Heart right ventricle (tissue), 16 donors: Measurements from ENCODE around the gene ARHGAP33. TPM values are rescaled to one million over a fixed set of nuclear protein-coding genes. Genes with fewer than 3 reads are reported as not detected.

Experiments used
- ATAC-seq, 8 donors: fragments of 200-7000 bp; cut with Tn5 transposase; one replicate each; pipeline ENCODE4 v1.9.1; 2020; ENCODE audit warnings: mild to moderate bottlenecking in 8 of 8, moderate library complexity in 8 of 8, moderate number of reproducible peaks in 1 of 8
- DNase-seq, 2 donors: peaks; one replicate each; pipeline ENCODE4 v3.0.0-alpha.2; 2020
- H3K27ac ChIP-seq, 10 donors: fragments of 200-600 bp; sonication (generic) in 2 of 10; one replicate each; pipeline versions ENCODE4 v1.5.0 to v1.8.0; 2020 to 2022; ENCODE audit warnings: mild to moderate bottlenecking in 3 of 10
- H3K27me3 ChIP-seq, 7 donors: fragments of 200-600 bp; one replicate each; pipeline ENCODE4 v1.8.0; 2021 to 2022; ENCODE audit warnings: mild to moderate bottlenecking in 2 of 7
- H3K36me3 ChIP-seq, 9 donors: fragments of 200-600 bp; sonication (generic) in 1 of 9; one replicate each; pipeline versions ENCODE4 v1.5.0 to v1.8.0; 2020 to 2022; ENCODE audit warnings: mild to moderate bottlenecking in 2 of 9
- H3K4me1 ChIP-seq, 9 donors: fragments of 200-600 bp; sonication (generic) in 1 of 9; one replicate each; pipeline versions ENCODE4 v1.5.0 to v1.8.0; 2020 to 2022; ENCODE audit warnings: mild to moderate bottlenecking in 4 of 9
- H3K4me3 ChIP-seq, 10 donors: fragments of 200-600 bp; sonication (generic) in 2 of 10; one replicate each; pipeline versions ENCODE4 v1.5.0 to v1.8.0; 2020 to 2022; ENCODE audit warnings: mild to moderate bottlenecking in 7 of 10, moderate library complexity in 2 of 10
- H3K9me3 ChIP-seq, 11 donors: fragments of 200-600 bp in 10 of 11; sonication (generic) in 2 of 11; one replicate each; pipeline versions ENCODE4 v1.5.0 to v1.8.0; 2013 to 2022; ENCODE audit warnings: mild to moderate bottlenecking in 2 of 11, control low read depth in 1 of 11, moderate library complexity in 1 of 11
- WGBS, 2 donors: extraction: QIAGEN DNeasy Blood & Tissue Kit; methylation state at CpG; one replicate each; pipeline ENCODE4 v1.1.7; 2013; ENCODE audit warnings: inconsistent platforms in 1 of 2; 5-methylcytosine and 5-hydroxymethylcytosine counted together
- intact Hi-C, 10 donors: fragments of 100-400 bp; cut with DNase I; formaldehyde crosslinking; loops; one replicate each; pipeline versions ENCODE4 v1.11.1 to v1.14.2; 2022
- polyA plus RNA-seq, 2 donors: library from polyadenylated mRNA; stranded (reverse); fragments of 200-250 nt; gene quantifications; one replicate each; pipeline ENCODE4 v1.2.3, GENCODE V29; 2013
- total RNA-seq, 10 donors: library from RNA; stranded (reverse); fragmentation: NEBNext Ultra II Directional in 3 of 10; extraction: Animal tissue kit (Norgen Biotek cat#: 25700) in 3 of 10; gene quantifications; one replicate each; pipeline versions ENCODE4 v1.2.1 to v1.2.4, GENCODE V29; 2021 to 2023
- TF ChIP-seq, protein P1 (sequence below), 9 donors: fragments of 200-600 bp; sonication (generic) in 2 of 9; IDR thresholded peaks; one replicate each; pipeline versions ENCODE4 v1.5.0 to v1.8.0; 2021 to 2022; ENCODE audit warnings: antibody characterized with exemption in 9 of 9, mild to moderate bottlenecking in 5 of 9, moderate library complexity in 1 of 9
- donor health status: Arrhythmogenic right ventricular cardiomyopathy.
- donor health status: ischemic (EF 13 %, LVEDD 7.1; RV severe dilation, severe dysfunction).
- donor health status: healthy with polysubstance abuse.
- donor health status: DM: no; HTN: yes; CAD: no.
- donor health status: DM: no; HTN: no; CAD: no.
- donor health status: ischemic (EF 25% LVEDD 6.9; RV normal size, moderate dysfunction).
- donor health status: ischemic (EF 25% LVEDD 5.7; RV mildly dilated, moderate dysfunction).
- donor health status: healthy.
- donor health status: DM: yes; HTN: yes; CAD: no.
- donor health status: Ischemic cardiomyopathy.
- donor health status: ischemic (EF 35%, LVEDD 5.7; RV mildly dilated, moderate dysfunction).
- donor health status: nonischemic (EF 11% LVEDD 7.7; RV severe dilation, severe dysfunction).
- donor health status: DM: yes; HTN: yes; CAD: no.
- donor health status: PGD.
- donor health status: ischemic (EF 29% LVEDD 5.4; RV normal size, mild dysfunction).
- donor health status: nonischemic (EF 23%, LVEDD 6.1; RV moderate dilation, normal function).

The ARHGAP33 gene
- total and polyA plus RNA-seq, 12 donors = 1.3 to 10.1 (median 5.6) TPM

DNA sequence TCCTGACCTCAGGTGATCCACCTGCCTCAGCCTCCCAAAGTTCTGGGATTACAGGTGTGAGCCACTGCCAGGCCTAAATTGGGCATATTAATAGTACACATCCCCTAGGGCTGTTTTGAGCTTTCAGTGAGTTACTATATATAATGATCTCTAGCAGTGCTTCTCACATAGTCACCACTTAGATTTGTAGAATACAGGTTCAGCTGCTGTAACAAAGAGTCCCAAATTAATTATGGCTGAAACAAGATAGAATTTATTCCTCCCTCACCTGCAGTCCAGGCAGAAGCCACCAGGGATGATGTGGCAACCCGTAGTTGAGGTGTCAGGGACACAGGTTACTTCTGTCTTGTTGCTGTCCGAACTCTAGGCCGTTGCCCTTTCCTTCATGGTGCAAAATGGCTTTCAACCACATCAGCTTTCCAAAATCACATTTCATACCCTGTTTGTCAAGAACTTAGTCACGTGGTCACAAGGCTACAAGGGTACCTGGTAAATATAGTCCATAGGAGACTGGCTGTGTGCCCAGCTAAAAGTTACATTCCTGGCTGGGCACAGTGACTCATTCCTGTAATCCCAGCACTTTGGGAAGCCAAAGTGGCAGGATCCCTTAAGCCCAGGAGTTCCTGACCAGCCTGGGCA, 14.5 kb upstream of the ARHGAP33 start:
- peaks cover 0 to 60% (median 0%) of the 10 kb centered on the region in 9 donors for H3K36me3 ChIP-seq
- ATAC-seq (no peak), DNase-seq (no peak)
- TF ChIP-seq, protein P1, sequence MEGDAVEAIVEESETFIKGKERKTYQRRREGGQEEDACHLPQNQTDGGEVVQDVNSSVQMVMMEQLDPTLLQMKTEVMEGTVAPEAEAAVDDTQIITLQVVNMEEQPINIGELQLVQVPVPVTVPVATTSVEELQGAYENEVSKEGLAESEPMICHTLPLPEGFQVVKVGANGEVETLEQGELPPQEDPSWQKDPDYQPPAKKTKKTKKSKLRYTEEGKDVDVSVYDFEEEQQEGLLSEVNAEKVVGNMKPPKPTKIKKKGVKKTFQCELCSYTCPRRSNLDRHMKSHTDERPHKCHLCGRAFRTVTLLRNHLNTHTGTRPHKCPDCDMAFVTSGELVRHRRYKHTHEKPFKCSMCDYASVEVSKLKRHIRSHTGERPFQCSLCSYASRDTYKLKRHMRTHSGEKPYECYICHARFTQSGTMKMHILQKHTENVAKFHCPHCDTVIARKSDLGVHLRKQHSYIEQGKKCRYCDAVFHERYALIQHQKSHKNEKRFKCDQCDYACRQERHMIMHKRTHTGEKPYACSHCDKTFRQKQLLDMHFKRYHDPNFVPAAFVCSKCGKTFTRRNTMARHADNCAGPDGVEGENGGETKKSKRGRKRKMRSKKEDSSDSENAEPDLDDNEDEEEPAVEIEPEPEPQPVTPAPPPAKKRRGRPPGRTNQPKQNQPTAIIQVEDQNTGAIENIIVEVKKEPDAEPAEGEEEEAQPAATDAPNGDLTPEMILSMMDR (IDR thresholded peaks at IDR 0.05) = no peak
- 88 to 91% methylated on average over 4 of the region's 4 CpGs for WGBS, 2 donors
- intact Hi-C loops = no loop called here
- H3K27me3 ChIP-seq = peaks cover 0 to 8% (median 0%) of the 10 kb centered on the region in 7 donors
- H3K9me3 ChIP-seq = peaks cover 0 to 3% (median 0%) of the 10 kb centered on the region in 11 donors
- H3K4me3 ChIP-seq = no peak overlapping the region
- H3K4me1 ChIP-seq = peaks cover 0 to 35% (median 27%) of the 10 kb centered on the region in 9 donors
- H3K27ac ChIP-seq = no peak overlapping the region

DNA sequence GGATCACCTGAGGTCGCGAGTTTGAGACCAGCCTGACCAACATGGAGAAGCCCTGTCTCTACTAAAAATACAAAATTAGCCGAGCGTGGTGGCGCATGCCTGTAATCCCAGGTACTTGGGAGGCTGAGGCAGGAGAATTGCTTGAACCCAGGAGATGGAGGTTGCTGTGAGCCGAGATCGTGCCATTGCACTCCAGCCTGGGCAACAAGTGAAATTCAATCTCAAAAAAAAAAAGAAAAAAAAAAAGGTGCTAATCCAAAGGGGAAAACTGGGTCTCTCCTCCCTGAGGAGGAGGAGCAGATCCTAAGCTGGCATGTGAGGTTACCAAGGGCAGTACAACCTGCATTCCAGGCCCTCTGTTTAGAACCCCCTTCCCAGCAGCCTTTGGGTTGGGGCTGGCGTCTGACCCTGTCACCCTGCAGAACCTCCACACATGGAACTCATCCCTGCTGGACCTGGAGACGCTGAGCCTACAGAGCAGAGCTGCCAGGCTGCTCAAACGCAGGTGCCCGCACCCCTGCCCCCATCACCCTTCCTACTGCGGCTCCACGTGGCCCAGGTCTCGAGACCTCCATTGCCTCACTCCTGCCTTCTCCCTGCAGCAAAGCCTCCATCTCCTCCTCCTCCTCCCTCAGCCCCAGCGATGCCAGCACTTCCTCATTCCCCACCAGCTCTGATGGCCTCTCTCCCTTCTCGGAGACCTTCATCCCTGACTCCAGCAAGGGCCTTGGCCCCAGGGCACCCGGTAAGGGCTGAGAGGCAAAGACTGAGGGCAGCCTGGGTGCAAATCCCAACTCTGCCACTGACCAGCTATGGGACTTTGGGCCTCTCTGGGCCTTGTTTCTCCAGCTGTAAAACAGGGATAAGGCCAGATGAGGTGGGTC, 10.7 kb upstream of the ARHGAP33 start:
- Histone ChIP-seq H3K9me3 (peaks cover 0 to 3% (median 0%) of the 10 kb centered on the region in 11 donors), H3K36me3 (peaks cover 0 to 65% (median 0%) of the 10 kb centered on the region in 9 donors), H3K4me3 (no peak overlapping the region), H3K4me1 (peaks cover 0 to 8% (median 0%) of the 10 kb centered on the region in 9 donors), H3K27me3 (no peaks in the 10 kb centered on the region), H3K27ac (no peak overlapping the region)
- DNase-seq (no peak), ATAC-seq (no peak)
- intact Hi-C loops = no loop called here
- WGBS, 2 donors = 92 to 97% methylated on average over 17 of the region's 17 CpGs
- TF ChIP-seq, protein P1 (IDR thresholded peaks at IDR 0.05) = no peak

DNA sequence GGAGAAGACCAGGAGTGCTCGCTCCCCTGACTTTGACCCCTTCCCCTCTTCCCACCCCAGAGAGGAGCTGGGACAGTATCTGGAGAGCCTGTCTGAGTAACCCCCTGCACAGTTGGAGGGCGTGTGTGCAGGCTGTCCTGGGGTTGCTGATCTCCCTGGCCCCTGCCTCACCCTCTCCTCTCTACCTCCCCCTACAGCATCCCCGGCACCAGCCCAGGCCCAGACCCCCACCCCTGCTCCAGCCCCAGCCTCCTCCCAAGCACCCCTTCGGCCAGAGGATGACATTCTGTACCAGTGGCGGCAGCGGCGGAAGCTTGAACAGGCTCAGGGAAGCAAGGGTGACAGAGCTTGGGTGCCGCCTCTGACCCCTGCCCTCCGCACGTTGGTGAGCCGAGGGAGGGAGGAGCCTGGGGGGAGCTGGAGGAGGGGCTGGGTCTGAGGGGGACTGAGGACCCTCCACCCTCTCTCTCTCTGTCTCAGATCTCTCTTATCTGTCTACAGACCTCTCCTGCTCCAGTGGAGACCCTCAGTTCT, 8.7 kb upstream of the ARHGAP33 start:
- Histone ChIP-seq H3K36me3 (peaks cover 0 to 50% (median 0%) of the 10 kb centered on the region in 9 donors), H3K27me3 (no peaks in the 10 kb centered on the region)
- no peak for DNase-seq

More for the DNA sequence above, 8.7 kb upstream of the ARHGAP33 start:
- H3K27ac ChIP-seq = no peak overlapping the region
- 85 to 89% methylated on average over 11 of the region's 11 CpGs for whole genome bisulfite sequencing, 2 donors
- H3K9me3 ChIP-seq = no peaks in the 10 kb centered on the region
- intact Hi-C loops = no loop called here
- ATAC-seq = peak in 2 of 8 donors; percentile 4 to 33
- TF ChIP-seq, protein P1 (IDR thresholded peaks at IDR 0.05) = no peak
- H3K4me3 ChIP-seq = no peak overlapping the region
- H3K4me1 ChIP-seq = no peaks in the 10 kb centered on the region
